Frontal cortex (tissue), 4 donors: ENCODE measurements around the gene VPS4A. TPM values are rescaled to one million over a fixed set of nuclear protein-coding genes. Genes with fewer than 3 reads are reported as not detected.
"Not testable (repeated sequence)": the region's sequence is repeated elsewhere in the genome, so short reads cannot be mapped to it uniquely, and the experiment has no call there.

ENCODE experiments used
- DNase-seq, 2 donors: peaks; one replicate each; pipeline ENCODE4 v3.0.0; 2012; ENCODE audit warnings: low spot score in 2 of 2
- FAIRE-seq: peaks from 2 replicates; lab custom pipeline; 2012; peaks lifted over from hg19 to GRCh38; lab: Jason Lieb, UNC
- total RNA-seq: library from RNA; depleted of rRNA; stranded (reverse); fragments of >200 nt; gene quantifications from one replicate; pipeline ENCODE4 v1.2.3, GENCODE V29; 2014
- donor health status: control.
- donor health status: control.
- donor health status: control.

VPS4A gene
- total RNA-seq, 1 donor from 2014 or later = 40.8 TPM

GRCh38 chr16:69350536-69351133 is 39.5 kb downstream of the VPS4A start:
- DNase-seq = no peak
- no peak for FAIRE-seq

GRCh38 chr16:69351309-69352027 is 40.3 kb downstream of the VPS4A start, which contains the start of gene TMED6:
Gene TMED6, minus strand, starts transcription at chr16:69351786. Its CDS starts 33 bp downstream, at chr16:69351753.
- DNase-seq (no peak), FAIRE-seq (no peak)

- FAIRE-seq, DNase-seq: not testable (repeated sequence)
Observed at GRCh38 chr16:69360070-69360469, 48.9 kb downstream of the VPS4A start.

GRCh38 chr16:69363281-69363717 is 52.1 kb downstream of the VPS4A start:
- no peak for DNase-seq
- FAIRE-seq = no peak

- FAIRE-seq = no peak
- DNase-seq = no peak
Observed at GRCh38 chr16:69364088-69364487, 52.9 kb downstream of the VPS4A start.

GRCh38 chr16:69365901-69366300 is 54.8 kb downstream of the VPS4A start:
- no peak for DNase-seq

GRCh38 chr16:69366431-69366830 is 55.3 kb downstream of the VPS4A start:
- DNase-seq = no peak
- no peak for FAIRE-seq

More at GRCh38 chr16:69365901-69366300, 54.8 kb downstream of the VPS4A start:
- FAIRE-seq = no peak

GRCh38 chr16:69367980-69368379 is 56.8 kb downstream of the VPS4A start:
- FAIRE-seq (no peak), DNase-seq (no peak)

- DNase-seq (no peak), FAIRE-seq (no peak)
Observed at GRCh38 chr16:69368866-69369265, 57.7 kb downstream of the VPS4A start.

GRCh38 chr16:69371564-69371963 is 60.4 kb downstream of the VPS4A start:
- FAIRE-seq = no peak
- DNase-seq = no peak

GRCh38 chr16:69373019-69373418 is 61.9 kb downstream of the VPS4A start:
- no peak for FAIRE-seq
- DNase-seq = no peak

Other genes starting within 250 kb of the VPS4A start
- 4.9 TPM for gene HAS3, start 205.7 kb upstream of the VPS4A start, total RNA-seq
- gene CHTF8, start 178.8 kb upstream of the VPS4A start, total RNA-seq = 26.5 TPM
- gene UTP4, start 178.7 kb upstream of the VPS4A start, total RNA-seq = 39.1 TPM
- 12.2 TPM for gene SNTB2, start 124.2 kb upstream of the VPS4A start, total RNA-seq
- 6.1 TPM for gene PDF, start 19.2 kb downstream of the VPS4A start, total RNA-seq
- 41.6 TPM for gene COG8, start 28.2 kb downstream of the VPS4A start, total RNA-seq
- 13.0 TPM for gene NIP7, start 28.4 kb downstream of the VPS4A start, total RNA-seq
- gene TMED6, start 40.4 kb downstream of the VPS4A start, total RNA-seq = not detected
- gene TERF2, start 74.7 kb downstream of the VPS4A start, total RNA-seq = 110 TPM
- gene CYB5B, start 113.3 kb downstream of the VPS4A start, total RNA-seq = 49.3 TPM